ENCODE data around the gene KRT33A.

Gene KRT33A

DNA sequence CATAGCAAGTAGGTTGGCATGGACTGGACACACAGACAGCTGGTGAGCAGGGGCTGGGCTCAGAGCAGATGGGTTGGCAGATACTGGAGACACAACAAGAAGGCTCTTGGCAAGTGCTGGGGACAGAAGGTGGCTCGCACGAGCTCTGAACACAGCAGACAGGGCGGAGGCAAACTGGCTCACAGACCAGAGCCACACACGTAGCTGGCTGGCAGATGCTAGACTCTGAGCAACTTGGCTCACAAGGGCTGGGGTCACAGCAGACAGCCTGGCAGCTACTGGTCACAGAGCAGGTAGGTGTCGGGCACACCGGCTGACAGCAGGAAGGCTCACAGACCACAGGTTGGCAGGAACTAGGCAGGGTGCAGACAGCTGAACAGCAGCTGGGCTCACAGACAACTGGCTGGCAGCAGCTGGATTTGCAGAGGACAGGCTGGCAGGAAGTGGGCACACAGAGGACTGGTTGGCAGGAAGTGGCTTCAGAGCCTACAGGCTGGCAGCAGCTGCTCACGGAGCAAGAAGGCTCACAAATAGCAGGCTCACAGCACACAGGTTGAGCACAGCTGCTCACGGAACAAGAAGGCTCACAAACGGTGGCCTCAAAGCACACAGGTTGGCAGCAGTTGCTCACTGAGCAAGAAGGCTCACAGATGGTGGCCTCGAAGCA is 42.2 kb downstream of the KRT33A start:
- Histone ChIP-seq H3K4me3 (ENCODE audit: low read depth in 1 of 2, low read length in 1 of 2) (peak overlapping the region; percentile 68 to 69), H3K9me3 (no peaks in the 10 kb centered on the region), H3K27ac (peak overlapping the region; percentile 91), H3K27me3 (no peaks in the 10 kb centered on the region), H3K4me1 (ENCODE audit: control insufficient read depth in 1 of 2, insufficient read depth in 1 of 2, low read depth in 1 of 2, low read length in 1 of 2) (peaks cover 32 to 33% of the 10 kb centered on the region in 2 experiments), H3K36me3 (no peaks in the 10 kb centered on the region)
- TF ChIP-seq, protein P1, sequence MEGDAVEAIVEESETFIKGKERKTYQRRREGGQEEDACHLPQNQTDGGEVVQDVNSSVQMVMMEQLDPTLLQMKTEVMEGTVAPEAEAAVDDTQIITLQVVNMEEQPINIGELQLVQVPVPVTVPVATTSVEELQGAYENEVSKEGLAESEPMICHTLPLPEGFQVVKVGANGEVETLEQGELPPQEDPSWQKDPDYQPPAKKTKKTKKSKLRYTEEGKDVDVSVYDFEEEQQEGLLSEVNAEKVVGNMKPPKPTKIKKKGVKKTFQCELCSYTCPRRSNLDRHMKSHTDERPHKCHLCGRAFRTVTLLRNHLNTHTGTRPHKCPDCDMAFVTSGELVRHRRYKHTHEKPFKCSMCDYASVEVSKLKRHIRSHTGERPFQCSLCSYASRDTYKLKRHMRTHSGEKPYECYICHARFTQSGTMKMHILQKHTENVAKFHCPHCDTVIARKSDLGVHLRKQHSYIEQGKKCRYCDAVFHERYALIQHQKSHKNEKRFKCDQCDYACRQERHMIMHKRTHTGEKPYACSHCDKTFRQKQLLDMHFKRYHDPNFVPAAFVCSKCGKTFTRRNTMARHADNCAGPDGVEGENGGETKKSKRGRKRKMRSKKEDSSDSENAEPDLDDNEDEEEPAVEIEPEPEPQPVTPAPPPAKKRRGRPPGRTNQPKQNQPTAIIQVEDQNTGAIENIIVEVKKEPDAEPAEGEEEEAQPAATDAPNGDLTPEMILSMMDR (IDR thresholded peaks at IDR 0.05) = no peak

DNA sequence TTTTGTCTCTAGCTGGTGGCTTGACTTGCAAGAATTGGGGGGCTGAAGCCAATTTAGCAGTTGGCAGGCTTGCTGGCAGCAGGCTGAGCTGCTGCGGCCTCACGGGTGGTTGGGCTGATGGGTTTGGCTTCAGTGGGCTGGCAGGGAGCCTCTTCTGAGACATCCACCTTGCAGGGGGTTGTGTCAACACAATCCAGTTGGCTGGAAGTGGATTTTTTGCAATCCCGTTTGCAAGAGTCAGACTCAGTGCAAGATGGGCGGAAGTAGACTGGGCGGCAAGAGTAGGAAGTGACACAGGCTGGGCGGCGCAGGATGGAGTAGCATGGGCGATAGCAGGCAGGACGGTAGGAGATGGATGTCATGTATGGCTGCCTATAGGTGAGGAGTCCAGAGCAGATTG is 43.0 kb downstream of the KRT33A start:
- H3K27ac ChIP-seq = peak overlapping the region; percentile 91
- H3K4me1 ChIP-seq (ENCODE audit: control insufficient read depth in 1 of 2, insufficient read depth in 1 of 2, low read depth in 1 of 2, low read length in 1 of 2) = peaks cover 37 to 39% of the 10 kb centered on the region in 2 experiments

DNA sequence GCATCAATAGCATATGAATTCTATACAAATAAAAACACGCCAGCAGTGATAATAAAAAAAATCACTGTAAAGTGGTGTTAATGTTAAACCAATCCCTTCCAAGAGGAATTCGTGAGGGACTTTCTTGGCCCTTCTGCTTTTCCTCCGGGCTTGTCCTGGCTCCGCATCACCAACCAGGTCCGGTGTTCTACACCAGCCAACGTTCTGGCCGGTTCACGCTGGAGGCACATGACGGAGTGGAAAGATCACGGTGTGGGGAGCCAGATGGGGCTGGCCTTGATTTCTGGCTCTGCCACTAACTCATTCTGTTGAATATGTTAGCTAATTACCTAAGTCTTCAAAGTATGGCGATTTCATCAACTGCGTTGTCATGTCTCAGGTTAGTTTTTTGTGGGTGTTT is 46.5 kb downstream of the KRT33A start:
- TF ChIP-seq, protein P1 (IDR thresholded peaks at IDR 0.05) = no peak
- Histone ChIP-seq H3K27ac (no peak overlapping the region), H3K9me3 (no peaks in the 10 kb centered on the region), H3K36me3 (no peaks in the 10 kb centered on the region), H3K4me1 (ENCODE audit: control insufficient read depth in 1 of 2, insufficient read depth in 1 of 2, low read depth in 1 of 2, low read length in 1 of 2) (peaks cover 39 to 44% of the 10 kb centered on the region in 2 experiments), H3K27me3 (no peaks in the 10 kb centered on the region), H3K4me3 (ENCODE audit: low read depth in 1 of 2, low read length in 1 of 2) (no peak overlapping the region)

More for the DNA sequence above, 43.0 kb downstream of the KRT33A start:
- Histone ChIP-seq H3K36me3 (no peaks in the 10 kb centered on the region), H3K9me3 (no peaks in the 10 kb centered on the region), H3K4me3 (ENCODE audit: low read depth in 1 of 2, low read length in 1 of 2) (peak overlapping the region; percentile 68 to 69), H3K27me3 (no peaks in the 10 kb centered on the region)
- TF ChIP-seq, protein P1 (IDR thresholded peaks at IDR 0.05) = no peak

DNA sequence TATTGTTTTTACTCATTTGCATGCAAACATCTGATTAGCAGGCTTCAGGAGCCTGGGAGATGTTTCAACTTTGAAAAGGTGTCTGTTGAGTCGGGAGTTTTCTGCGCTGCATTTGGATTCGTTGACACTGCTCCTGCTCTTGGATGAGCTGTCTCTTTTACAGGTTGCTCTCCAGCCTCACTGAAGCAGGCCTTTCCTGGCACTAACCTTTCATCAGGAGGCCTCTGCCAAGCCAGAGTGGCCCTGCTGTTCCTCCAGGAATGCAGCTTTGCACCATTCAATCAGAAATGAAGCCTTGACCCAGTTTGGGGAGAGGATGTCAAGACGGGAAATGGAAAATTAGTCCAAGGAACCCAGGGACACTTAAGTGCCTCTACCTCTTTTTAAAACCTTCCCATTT is 47.6 kb downstream of the KRT33A start:
- TF ChIP-seq, protein P1 (IDR thresholded peaks at IDR 0.05) = no peak
- Histone ChIP-seq H3K4me3 (ENCODE audit: low read depth in 1 of 2, low read length in 1 of 2) (no peak overlapping the region), H3K9me3 (no peaks in the 10 kb centered on the region), H3K36me3 (no peaks in the 10 kb centered on the region), H3K4me1 (ENCODE audit: control insufficient read depth in 1 of 2, insufficient read depth in 1 of 2, low read depth in 1 of 2, low read length in 1 of 2) (peaks cover 28 to 33% of the 10 kb centered on the region in 2 experiments), H3K27me3 (no peaks in the 10 kb centered on the region), H3K27ac (no peak overlapping the region)

DNA sequence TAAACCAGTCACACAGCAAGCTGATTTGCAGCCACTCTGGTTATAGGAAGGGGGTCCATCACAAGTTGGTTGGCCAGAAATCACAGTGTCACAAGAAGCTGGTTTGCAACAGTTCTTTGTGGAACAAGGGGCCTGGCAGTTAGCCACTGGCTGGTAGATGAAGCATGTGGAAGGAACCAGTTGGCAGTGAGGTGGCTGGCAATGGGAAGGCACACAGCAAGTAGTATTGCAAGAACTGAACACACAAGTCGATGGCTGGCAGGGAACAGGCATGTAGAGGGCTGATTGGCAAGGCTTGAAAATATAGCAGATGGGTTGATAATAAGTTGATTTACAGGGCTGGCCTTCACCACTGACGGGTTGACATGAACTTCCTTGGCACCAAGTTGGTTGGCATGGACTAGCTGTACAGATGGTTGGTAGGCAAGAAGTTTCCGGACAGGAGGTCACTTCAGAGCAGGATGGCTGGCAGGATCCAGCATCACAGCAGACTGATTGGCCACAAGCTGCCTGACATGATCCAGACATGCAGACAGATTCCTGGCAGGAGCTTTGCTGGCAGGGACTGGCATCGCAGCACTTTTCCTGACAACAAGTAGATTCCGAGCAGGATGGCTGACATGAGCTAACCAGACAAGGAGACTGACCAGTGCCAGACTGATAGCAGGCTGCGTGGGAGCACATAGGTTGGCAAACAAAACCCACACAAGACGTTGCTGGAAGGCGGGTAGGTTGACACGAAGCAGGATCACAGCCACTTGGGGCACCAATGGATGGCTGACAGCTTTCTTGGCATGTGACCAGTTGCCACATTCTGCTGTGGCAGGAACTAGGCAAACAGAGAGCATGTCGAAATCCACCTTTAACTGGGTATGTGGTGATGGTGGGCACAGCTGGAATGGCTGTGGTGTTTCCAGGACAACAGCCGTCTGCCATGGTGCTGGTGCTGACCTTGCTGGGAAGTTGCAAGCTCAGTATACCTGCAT is 48.4 kb downstream of the KRT33A start, which contains the start of gene KRTAP29-1:
TSS of gene KRTAP29-1 (minus strand) at position 936 of the 986 bp plus-strand sequence. CDS start at position 936, 0 bp downstream.
- no peaks in the 10 kb centered on the region for H3K36me3 ChIP-seq
- H3K27me3 ChIP-seq = no peaks in the 10 kb centered on the region

More for the DNA sequence above, 48.4 kb downstream of the KRT33A start, which contains the start of gene KRTAP29-1:
- no peak within 1 kb of the TSS for H3K27ac ChIP-seq
- H3K4me3 ChIP-seq (ENCODE audit: low read depth in 1 of 2, low read length in 1 of 2) = no peak within 1 kb of the TSS
- no peaks in the 10 kb centered on the region for H3K9me3 ChIP-seq
- TF ChIP-seq, protein P1 (IDR thresholded peaks at IDR 0.05) = no peak
- H3K4me1 ChIP-seq (ENCODE audit: control insufficient read depth in 1 of 2, insufficient read depth in 1 of 2, low read depth in 1 of 2, low read length in 1 of 2) = peaks cover 21 to 26% of the 10 kb centered on the region in 2 experiments

All from neutrophil (primary cell).